Measurements from ENCODE around the gene SMNDC1.
"Not testable (repeated sequence)": the region's sequence is repeated elsewhere in the genome, so short reads cannot be mapped to it uniquely, and the experiment has no call there.

The SMNDC1 gene

GRCh38 chr10:110276603-110277002 is 28.1 kb downstream of the SMNDC1 start:
- Histone ChIP-seq H3K27me3 (ENCODE audit: control insufficient read depth, insufficient read depth, low read length) (no peaks in the 10 kb centered on the region), H3K27ac (ENCODE audit: low read length) (no peak overlapping the region), H3K9me3 (ENCODE audit: control insufficient read depth, low read depth, low read length) (no peaks in the 10 kb centered on the region), H3K36me3 (ENCODE audit: control insufficient read depth, low read depth, low read length) (no peaks in the 10 kb centered on the region), H3K4me3 (ENCODE audit: low read length) (no peak overlapping the region), H3K9ac (ENCODE audit: low read length) (no peak overlapping the region), H3K4me1 (ENCODE audit: control insufficient read depth, low read depth, low read length) (peaks cover 10% of the 10 kb centered on the region)

GRCh38 chr10:110275128-110275729 is 29.5 kb downstream of the SMNDC1 start:
- Histone ChIP-seq H3K36me3 (ENCODE audit: control insufficient read depth, low read depth, low read length) (no peaks in the 10 kb centered on the region), H3K9ac (ENCODE audit: low read length) (no peak overlapping the region), H3K27ac (ENCODE audit: low read length) (no peak overlapping the region), H3K9me3 (ENCODE audit: control insufficient read depth, low read depth, low read length) (no peaks in the 10 kb centered on the region), H3K4me3 (ENCODE audit: low read length) (no peak overlapping the region), H3K27me3 (ENCODE audit: control insufficient read depth, insufficient read depth, low read length) (no peaks in the 10 kb centered on the region), H3K4me1 (ENCODE audit: control insufficient read depth, low read depth, low read length) (peaks cover 10% of the 10 kb centered on the region)

DNA sequence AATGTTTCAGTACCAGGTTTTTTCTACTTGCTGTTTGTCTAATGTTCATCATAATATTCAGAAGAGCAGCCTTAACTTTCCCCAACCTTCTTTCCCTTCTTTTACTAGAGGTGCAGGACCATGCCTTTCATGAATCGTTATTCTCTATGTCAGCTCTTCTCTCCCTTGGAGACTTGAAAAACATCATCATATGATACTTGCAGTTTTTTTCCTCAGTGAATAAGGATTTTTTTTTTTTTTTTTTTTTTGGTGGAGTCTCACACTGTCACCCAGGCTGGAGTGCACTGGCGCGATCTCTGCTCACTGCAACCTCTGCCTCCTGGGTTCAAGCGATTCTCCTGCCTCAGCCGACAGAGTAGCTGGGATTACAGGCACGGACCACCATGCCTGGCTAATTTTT is 30.1 kb downstream of the SMNDC1 start:
- Histone ChIP-seq H3K27me3 (ENCODE audit: control insufficient read depth, insufficient read depth, low read length) (no peaks in the 10 kb centered on the region), H3K36me3 (ENCODE audit: control insufficient read depth, low read depth, low read length) (no peaks in the 10 kb centered on the region), H3K9ac (ENCODE audit: low read length) (no peak overlapping the region), H3K9me3 (ENCODE audit: control insufficient read depth, low read depth, low read length) (no peaks in the 10 kb centered on the region), H3K4me1 (ENCODE audit: control insufficient read depth, low read depth, low read length) (peaks cover 10% of the 10 kb centered on the region), H3K27ac (ENCODE audit: low read length) (no peak overlapping the region), H3K4me3 (ENCODE audit: low read length) (no peak overlapping the region)

DNA sequence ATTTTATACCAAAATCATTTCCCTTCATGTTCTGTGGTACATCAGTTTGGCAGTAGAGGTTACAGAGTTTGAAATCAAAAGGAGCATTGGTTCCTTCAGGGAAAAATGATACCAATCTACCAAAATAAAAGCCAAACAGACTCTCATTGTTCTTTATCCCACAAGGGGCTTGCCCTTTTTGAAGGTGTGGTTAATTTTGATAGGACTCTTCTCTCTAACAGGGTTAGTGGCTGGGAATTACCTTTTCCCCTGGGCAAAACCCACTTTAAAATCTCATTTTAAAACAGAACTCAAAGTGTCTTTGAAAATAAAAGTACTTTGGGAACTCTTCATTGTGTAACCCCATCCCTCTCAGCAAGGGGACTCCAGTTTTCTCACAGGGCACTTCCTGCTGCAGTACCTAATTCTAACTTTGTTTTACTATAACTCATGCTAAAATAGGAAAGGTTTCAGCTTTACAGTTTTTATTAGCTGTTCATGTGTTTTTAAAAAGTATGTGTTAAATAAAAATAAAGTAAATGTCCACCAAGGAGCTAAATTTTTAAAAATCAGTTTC is 30.6 kb downstream of the SMNDC1 start:
- H3K36me3 ChIP-seq (ENCODE audit: control insufficient read depth, low read depth, low read length) = no peaks in the 10 kb centered on the region
- no peak overlapping the region for H3K4me3 ChIP-seq (ENCODE audit: low read length)
- no peaks in the 10 kb centered on the region for H3K9me3 ChIP-seq (ENCODE audit: control insufficient read depth, low read depth, low read length)
- H3K27ac ChIP-seq (ENCODE audit: low read length) = no peak overlapping the region
- peaks cover 10% of the 10 kb centered on the region for H3K4me1 ChIP-seq (ENCODE audit: control insufficient read depth, low read depth, low read length)
- no peak overlapping the region for H3K9ac ChIP-seq (ENCODE audit: low read length)
- no peaks in the 10 kb centered on the region for H3K27me3 ChIP-seq (ENCODE audit: control insufficient read depth, insufficient read depth, low read length)

DNA sequence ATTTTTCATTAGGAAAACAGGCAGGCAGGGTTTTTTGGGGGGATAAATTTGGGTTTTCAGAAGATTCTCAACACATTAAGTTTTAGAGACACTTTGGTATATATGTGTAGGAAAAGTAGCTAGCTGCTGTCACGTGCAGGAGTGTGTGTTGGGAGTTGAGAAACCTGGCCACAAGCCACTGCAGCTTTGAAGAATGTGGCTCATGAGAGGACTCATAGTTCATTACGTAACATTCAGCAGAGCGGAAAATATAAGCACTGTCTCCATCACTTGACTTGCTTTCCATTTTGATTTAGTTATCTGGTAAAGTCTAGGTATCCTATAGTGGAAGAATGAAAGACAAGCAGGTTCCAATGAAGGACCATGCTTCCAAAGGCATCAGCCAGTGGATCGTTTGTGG is 31.2 kb downstream of the SMNDC1 start:
- peaks cover 10% of the 10 kb centered on the region for H3K4me1 ChIP-seq (ENCODE audit: control insufficient read depth, low read depth, low read length)
- no peaks in the 10 kb centered on the region for H3K27me3 ChIP-seq (ENCODE audit: control insufficient read depth, insufficient read depth, low read length)
- no peaks in the 10 kb centered on the region for H3K36me3 ChIP-seq (ENCODE audit: control insufficient read depth, low read depth, low read length)
- H3K4me3 ChIP-seq (ENCODE audit: low read length) = no peak overlapping the region
- no peak overlapping the region for H3K27ac ChIP-seq (ENCODE audit: low read length)
- no peak overlapping the region for H3K9ac ChIP-seq (ENCODE audit: low read length)
- no peaks in the 10 kb centered on the region for H3K9me3 ChIP-seq (ENCODE audit: control insufficient read depth, low read depth, low read length)

- not testable (repeated sequence) for H3K9ac ChIP-seq (ENCODE audit: low read length); H3K9me3 ChIP-seq (ENCODE audit: control insufficient read depth, low read depth, low read length); H3K27ac ChIP-seq (ENCODE audit: low read length); H3K4me3 ChIP-seq (ENCODE audit: low read length); H3K36me3 ChIP-seq (ENCODE audit: control insufficient read depth, low read depth, low read length); H3K27me3 ChIP-seq (ENCODE audit: control insufficient read depth, insufficient read depth, low read length)
- peaks cover 10% of the 10 kb centered on the region for H3K4me1 ChIP-seq (ENCODE audit: control insufficient read depth, low read depth, low read length)
These were observed 31.7 kb downstream of the SMNDC1 start for GRCh38 chr10:110272995-110273394.

DNA sequence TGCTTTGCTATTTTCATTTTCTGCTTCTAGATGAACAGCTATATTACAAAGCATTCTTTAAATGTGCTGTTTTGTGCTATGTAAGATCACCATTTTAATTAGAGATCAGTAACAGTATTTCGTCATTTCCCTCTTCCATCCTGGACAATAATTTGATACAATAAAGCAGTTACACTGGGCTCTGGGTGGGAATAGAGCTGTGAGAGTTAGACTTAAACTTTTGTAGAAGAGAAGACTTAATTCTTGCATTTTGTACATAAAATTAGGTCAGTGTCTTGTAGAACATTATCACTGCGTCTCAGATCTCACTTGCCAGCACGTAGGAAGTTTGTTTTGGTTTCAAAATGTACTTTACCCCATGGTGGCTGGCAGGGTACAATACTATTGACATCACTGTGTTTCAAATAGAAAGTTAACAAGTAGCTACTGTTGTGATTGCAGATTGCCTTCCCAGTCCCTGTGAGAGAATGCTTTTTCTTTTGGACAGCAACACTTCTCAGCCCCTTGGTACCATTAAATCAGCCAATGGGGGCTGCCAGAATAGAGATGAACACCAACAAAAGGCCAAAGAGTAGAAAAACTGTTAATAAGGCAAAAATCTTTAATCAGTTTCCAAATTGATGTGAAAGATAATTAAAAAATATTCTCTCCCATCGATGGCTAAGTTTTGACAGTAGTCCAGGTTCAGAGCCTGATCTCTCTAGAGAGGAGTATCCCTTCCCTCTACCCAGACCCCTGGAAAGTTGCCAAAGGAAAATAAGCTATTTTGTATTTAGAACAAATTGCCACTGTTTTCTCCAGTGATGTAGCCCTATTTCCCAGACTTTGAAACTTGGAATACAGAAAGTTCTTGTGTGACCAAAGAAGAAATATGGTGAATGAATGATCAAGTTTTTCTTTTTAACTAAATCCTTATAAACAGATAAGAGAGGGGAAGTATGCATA is 35.1 kb downstream of the SMNDC1 start:
- Histone ChIP-seq H3K9ac (ENCODE audit: low read length) (no peak overlapping the region), H3K36me3 (ENCODE audit: control insufficient read depth, low read depth, low read length) (no peaks in the 10 kb centered on the region), H3K4me3 (ENCODE audit: low read length) (no peak overlapping the region), H3K27me3 (ENCODE audit: control insufficient read depth, insufficient read depth, low read length) (no peaks in the 10 kb centered on the region), H3K4me1 (ENCODE audit: control insufficient read depth, low read depth, low read length) (peaks cover 10% of the 10 kb centered on the region), H3K9me3 (ENCODE audit: control insufficient read depth, low read depth, low read length) (no peaks in the 10 kb centered on the region), H3K27ac (ENCODE audit: low read length) (no peak overlapping the region)

DNA sequence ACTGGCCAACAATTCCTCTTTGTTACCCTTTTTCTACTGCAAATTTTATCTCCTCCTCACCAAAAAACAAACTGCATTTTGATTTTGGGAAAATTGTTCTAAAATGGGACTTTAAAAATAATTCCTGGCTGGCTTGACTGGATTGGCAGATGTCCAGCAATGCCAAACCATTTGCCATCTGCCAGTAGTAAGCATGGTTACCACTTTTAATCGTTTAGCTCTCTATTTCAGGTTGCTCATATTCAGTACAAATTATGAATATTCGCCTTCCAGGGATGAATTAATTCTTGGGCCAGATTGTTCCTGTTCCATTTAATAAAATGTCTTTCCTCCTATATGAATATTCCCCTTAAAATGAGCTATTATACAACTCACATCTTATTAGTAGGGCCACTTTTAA is 35.7 kb downstream of the SMNDC1 start:
- Histone ChIP-seq H3K27me3 (ENCODE audit: control insufficient read depth, insufficient read depth, low read length) (no peaks in the 10 kb centered on the region), H3K9ac (ENCODE audit: low read length) (no peak overlapping the region), H3K36me3 (ENCODE audit: control insufficient read depth, low read depth, low read length) (no peaks in the 10 kb centered on the region), H3K9me3 (ENCODE audit: control insufficient read depth, low read depth, low read length) (no peaks in the 10 kb centered on the region), H3K27ac (ENCODE audit: low read length) (no peak overlapping the region), H3K4me1 (ENCODE audit: control insufficient read depth, low read depth, low read length) (peaks cover 3% of the 10 kb centered on the region), H3K4me3 (ENCODE audit: low read length) (no peak overlapping the region)

DNA sequence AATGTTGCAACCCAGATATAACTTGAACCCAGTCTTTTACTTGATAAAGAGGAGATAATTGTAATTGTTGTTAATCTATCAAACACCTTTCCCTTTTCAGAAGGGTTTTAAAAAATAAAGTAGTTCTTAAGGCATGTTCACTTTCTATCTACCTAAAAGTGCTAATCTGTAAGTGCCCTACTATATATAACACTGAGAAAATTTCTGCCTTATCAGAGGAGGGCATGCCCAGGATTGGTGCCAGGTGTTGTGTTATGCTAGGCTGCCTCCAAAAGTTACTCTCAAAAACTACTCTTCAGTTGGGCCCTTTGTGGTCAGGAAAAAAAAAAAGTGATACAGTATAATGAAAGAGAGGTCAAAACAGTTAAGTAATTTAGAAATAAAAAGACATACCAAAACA is 36.3 kb downstream of the SMNDC1 start:
- Histone ChIP-seq H3K9ac (ENCODE audit: low read length) (no peak overlapping the region), H3K9me3 (ENCODE audit: control insufficient read depth, low read depth, low read length) (no peaks in the 10 kb centered on the region), H3K4me3 (ENCODE audit: low read length) (no peak overlapping the region), H3K36me3 (ENCODE audit: control insufficient read depth, low read depth, low read length) (no peaks in the 10 kb centered on the region), H3K27me3 (ENCODE audit: control insufficient read depth, insufficient read depth, low read length) (no peaks in the 10 kb centered on the region), H3K27ac (ENCODE audit: low read length) (no peak overlapping the region), H3K4me1 (ENCODE audit: control insufficient read depth, low read depth, low read length) (no peaks in the 10 kb centered on the region)

DNA sequence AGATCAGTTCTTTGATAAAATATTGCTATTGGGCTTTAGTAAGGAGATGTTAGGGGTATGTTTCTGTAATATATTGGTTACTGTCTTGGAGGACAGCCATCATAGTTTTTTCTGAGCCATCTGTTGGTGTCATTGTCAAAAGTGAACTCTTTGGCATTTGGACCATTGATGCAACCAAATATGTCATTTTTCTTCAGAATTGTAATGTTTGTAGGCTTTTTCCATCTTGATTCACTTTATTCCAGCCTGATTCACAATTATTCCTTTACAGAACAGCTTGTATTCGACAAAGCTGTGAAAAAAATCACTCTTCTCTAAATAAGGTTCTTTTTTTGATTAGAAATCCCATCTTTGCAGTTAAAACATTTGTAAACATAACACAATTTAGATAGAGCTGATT is 37.4 kb downstream of the SMNDC1 start:
- Histone ChIP-seq H3K9ac (ENCODE audit: low read length) (no peak overlapping the region), H3K4me1 (ENCODE audit: control insufficient read depth, low read depth, low read length) (no peaks in the 10 kb centered on the region), H3K36me3 (ENCODE audit: control insufficient read depth, low read depth, low read length) (no peaks in the 10 kb centered on the region), H3K9me3 (ENCODE audit: control insufficient read depth, low read depth, low read length) (no peaks in the 10 kb centered on the region), H3K27me3 (ENCODE audit: control insufficient read depth, insufficient read depth, low read length) (no peaks in the 10 kb centered on the region), H3K4me3 (ENCODE audit: low read length) (no peak overlapping the region), H3K27ac (ENCODE audit: low read length) (no peak overlapping the region)

DNA sequence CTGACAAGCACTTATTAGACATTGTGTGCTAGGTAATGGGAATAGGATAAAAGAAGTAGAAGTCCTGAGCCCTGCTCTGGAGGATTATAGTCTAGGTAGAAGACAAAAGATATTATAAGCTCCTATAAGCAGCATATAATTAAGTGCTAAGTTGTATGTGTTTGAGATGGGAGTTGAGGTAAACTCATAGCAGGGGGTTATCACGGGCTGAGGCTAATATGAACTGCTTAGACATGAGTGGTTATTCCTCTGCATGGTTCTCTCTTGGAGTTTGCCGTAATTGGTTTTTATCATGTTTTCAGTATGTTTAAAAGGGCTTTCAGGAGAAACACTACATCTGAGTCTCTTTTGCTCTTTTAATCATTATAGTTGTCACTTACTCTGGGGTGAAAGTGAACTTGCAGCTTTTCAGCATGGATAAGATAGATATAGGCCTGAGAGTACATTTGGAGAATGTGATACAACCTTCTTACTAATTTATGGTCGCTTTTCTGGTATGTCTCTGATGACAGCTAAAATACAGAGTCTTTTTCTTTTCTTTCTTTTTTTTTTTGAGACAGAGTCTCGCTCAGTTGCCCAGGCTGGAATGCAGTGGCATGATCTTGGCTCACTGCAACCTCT is 39.0 kb downstream of the SMNDC1 start:
- Histone ChIP-seq H3K9ac (ENCODE audit: low read length) (no peak overlapping the region), H3K4me3 (ENCODE audit: low read length) (no peak overlapping the region), H3K36me3 (ENCODE audit: control insufficient read depth, low read depth, low read length) (no peaks in the 10 kb centered on the region), H3K27me3 (ENCODE audit: control insufficient read depth, insufficient read depth, low read length) (no peaks in the 10 kb centered on the region), H3K4me1 (ENCODE audit: control insufficient read depth, low read depth, low read length) (no peaks in the 10 kb centered on the region), H3K9me3 (ENCODE audit: control insufficient read depth, low read depth, low read length) (no peaks in the 10 kb centered on the region), H3K27ac (ENCODE audit: low read length) (no peak overlapping the region)

All from iPS-18a (cell line).